HG03342 (cell line): ENCODE results near the gene MBTD1.
A peak's percentile ranks its signal among the peaks of the same experiment; 100 is the strongest.
"Not testable (repeated sequence)": the region's sequence is repeated elsewhere in the genome, so short reads cannot be mapped to it uniquely, and the experiment has no call there.

Source experiments
- ATAC-seq: cut with Tn5 transposase; IDR thresholded peaks from one replicate; pipeline ENCODE4 v1.9.1; 2021; ENCODE audit warnings: mild to moderate bottlenecking, moderate library complexity; ENCODE audit not compliant: unreplicated experiment

Gene MBTD1

GRCh38 chr17:51256101-51256500 is 3.7 kb downstream of the MBTD1 start:
- ATAC-seq: no peak

- no peak for ATAC-seq
These were observed 4.2 kb downstream of the MBTD1 start for GRCh38 chr17:51255673-51256072.

- ATAC-seq: no peak
These were observed 8.8 kb downstream of the MBTD1 start for GRCh38 chr17:51251010-51251409.

GRCh38 chr17:51250314-51250840 is 9.5 kb downstream of the MBTD1 start:
- no peak for ATAC-seq

- ATAC-seq: no peak
These were observed 14.3 kb downstream of the MBTD1 start for GRCh38 chr17:51245535-51245934.

GRCh38 chr17:51244041-51244440 is 15.8 kb downstream of the MBTD1 start:
- no peak for ATAC-seq

GRCh38 chr17:51240275-51240674 is 19.6 kb downstream of the MBTD1 start:
- no peak for ATAC-seq

GRCh38 chr17:51238255-51238887 is 21.5 kb downstream of the MBTD1 start:
- peak; percentile 81 for ATAC-seq

- no peak for ATAC-seq
These were observed 25.7 kb downstream of the MBTD1 start for GRCh38 chr17:51234162-51234561.

GRCh38 chr17:51231999-51232398 is 27.9 kb downstream of the MBTD1 start:
- ATAC-seq: no peak

GRCh38 chr17:51230306-51230705 is 29.5 kb downstream of the MBTD1 start:
- ATAC-seq: no peak

GRCh38 chr17:51229889-51230288 is 30.0 kb downstream of the MBTD1 start:
- no peak for ATAC-seq

GRCh38 chr17:51228161-51228560 is 31.7 kb downstream of the MBTD1 start:
- no peak for ATAC-seq

GRCh38 chr17:51225523-51225922 is 34.3 kb downstream of the MBTD1 start:
- not testable (repeated sequence) for ATAC-seq

- ATAC-seq: no peak
These were observed 35.2 kb downstream of the MBTD1 start for GRCh38 chr17:51224402-51225262.

- no peak for ATAC-seq
These were observed 38.5 kb downstream of the MBTD1 start for GRCh38 chr17:51221322-51221721.

- ATAC-seq: no peak
These were observed 41.9 kb downstream of the MBTD1 start for GRCh38 chr17:51217946-51218345.

GRCh38 chr17:51214920-51215319 is 44.9 kb downstream of the MBTD1 start:
- no peak for ATAC-seq

- ATAC-seq: no peak
These were observed 56.0 kb downstream of the MBTD1 start for GRCh38 chr17:51203838-51204237.

GRCh38 chr17:51200846-51201245 is 59.0 kb downstream of the MBTD1 start:
- ATAC-seq: no peak

GRCh38 chr17:51200295-51200694 is 59.6 kb downstream of the MBTD1 start:
- ATAC-seq: no peak

GRCh38 chr17:51197754-51198153 is 62.1 kb downstream of the MBTD1 start:
- no peak for ATAC-seq
